RPMI8226 (cell line): ENCODE measurements around the gene RSL1D1.
"Not testable (repeated sequence)": the region's sequence is repeated elsewhere in the genome, so short reads cannot be mapped to it uniquely, and the experiment has no call there.

Source experiments
- DNase-seq: peaks from one replicate; pipeline ENCODE4 v3.0.0-alpha.2; 2015

RSL1D1 gene

DNA sequence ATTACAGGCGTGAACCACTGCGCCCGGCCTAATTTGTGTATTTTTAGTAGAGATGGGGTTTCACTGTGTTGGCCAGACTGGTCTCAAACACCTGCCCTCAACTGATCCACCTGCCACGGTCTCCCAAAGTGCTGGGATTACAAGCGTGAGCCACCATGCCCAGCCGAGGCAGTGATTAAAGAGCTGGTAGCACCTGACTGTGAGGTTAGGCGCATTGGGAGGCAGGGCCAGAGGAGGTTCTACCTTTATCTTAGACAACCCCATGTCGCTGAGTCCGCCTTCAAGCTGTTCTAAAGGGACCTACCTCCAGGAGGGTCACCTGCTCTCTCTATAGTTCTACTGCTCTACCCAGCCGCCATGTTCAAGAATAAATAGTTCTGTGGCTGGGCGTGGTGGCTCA is 8.1 kb downstream of the RSL1D1 start:
- no peak for DNase-seq

DNA sequence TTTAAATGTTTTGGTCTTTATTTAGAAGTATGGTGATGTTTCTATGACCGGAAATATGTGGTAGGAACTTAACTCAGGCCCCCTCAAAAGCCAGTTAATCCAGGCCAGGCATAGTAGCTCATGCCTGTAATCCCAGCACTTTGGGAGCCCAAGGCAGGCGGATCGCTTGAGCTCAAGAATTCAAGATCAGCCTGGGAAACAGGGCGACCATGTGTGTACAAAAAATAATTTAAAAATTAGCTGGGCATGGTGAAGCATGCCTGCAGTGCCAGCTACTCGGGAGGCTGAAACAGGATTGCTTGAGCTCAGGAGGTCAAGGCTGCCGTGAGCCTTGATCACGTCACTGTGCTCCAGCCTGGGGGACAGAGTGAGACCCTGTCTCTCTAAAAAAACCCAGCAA is 10.3 kb downstream of the RSL1D1 start:
- no peak for DNase-seq

DNA sequence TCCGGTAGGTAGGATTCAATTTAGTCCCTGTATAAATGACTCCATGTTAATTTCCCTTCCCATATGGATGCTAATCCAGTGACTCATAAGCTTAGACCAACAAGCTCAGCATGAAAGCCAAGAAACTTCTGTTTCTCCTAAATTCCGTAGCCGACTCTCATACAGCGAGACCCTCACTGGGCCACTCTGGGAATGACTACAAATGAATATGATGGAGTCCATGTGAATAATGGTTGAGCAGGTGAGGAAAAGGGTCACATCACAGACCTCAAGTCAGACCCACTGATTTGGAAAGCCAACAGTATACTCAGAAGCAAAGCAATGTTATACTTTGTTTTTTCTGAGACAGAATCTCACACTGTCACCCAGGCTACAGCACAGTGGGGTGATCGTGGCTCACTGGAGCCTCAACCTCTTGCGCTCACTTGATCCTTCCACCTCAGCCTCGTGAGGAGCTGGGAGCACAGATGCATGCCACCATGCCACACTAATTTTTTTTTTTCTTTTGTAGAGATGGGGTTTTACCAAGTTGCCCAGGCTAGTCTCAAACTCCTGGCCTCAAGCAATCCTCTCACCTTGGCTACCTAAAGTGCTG is 14.6 kb downstream of the RSL1D1 start:
- DNase-seq: no peak

DNA sequence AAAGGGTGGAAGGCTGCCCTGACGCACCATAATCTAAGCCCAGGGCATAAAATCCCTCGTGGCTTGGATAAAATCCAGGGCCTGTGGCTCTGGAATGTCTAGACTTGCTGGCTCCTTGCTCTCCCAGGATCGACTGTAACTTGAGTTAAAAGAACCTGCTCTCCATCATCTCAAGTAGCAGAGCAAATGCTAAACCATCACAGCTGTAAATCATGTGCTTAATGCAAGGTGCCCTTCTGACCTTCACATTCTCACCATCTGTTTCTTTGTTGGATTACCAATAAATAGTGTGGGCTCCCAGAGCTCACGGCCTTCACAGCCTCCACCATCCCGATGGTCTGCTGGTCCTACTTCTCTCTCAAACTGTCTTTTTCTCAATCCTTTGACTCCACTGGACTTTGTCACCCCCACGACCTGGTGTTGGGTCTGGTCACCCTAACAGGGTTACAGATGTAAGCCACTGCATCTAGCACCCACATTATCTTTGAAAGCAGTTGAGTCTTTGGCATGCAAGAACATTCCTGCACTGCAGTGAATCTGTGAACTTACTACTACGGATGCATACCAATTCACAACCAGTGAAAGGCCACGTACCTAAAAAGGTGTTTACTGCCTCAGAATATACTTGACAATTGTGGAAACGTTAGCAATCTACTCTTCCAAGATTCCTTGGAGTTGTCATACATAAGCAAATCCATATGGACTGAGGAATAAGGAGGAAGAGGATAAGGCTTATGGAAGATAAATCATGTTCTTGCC is 15.3 kb downstream of the RSL1D1 start:
- DNase-seq: no peak

DNA sequence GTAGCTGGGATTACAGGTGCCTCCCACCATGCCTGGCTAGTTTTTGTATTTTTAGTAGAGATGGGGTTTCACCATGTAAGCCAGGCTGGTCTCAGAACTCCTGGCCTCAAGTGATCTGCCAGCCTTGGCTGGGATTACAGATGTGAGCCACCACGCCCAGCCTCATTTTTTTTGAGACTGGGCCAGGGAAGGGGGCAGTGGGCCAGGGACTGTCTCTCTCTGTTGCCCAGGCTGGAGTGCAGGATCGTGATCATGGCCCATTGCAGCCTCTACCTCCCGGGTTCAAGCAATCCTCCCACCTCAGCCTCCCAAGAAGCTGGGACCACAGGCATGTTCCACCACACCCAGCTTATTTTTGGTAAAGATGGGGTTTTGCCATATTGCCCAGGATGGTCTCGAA is 16.0 kb downstream of the RSL1D1 start:
- no peak for DNase-seq

DNA sequence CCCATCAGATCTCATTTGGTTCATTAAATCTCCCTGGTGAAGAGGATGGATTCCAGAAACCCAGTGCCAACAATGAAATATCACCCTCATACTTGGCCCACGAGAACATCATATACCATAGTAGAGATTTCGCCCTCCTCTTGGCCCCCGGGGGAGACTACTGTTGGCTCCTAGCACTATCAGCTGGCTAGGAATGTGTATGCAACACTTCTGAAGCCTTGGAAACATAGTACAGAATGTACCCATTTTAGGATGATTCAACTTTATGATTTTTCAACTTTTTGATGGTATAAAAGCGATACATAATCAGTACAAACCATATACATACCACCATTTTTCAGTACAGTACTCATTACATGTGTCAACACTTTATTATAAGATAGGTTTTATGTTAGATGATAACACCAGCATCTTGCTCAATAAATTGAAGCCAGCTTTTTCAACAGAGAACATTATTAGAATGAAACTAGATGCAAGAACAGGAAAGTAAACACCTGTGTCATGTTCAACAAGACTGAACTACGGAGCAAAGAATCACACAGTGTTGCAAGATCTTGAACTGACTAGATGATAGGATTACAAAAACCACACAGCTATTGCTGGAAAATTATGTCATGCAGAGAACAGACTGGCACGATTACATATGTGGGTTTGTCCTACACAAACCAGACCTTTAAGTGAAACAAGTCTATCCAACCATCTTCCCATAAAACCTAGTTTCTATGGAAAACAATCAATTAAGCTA is 17.2 kb downstream of the RSL1D1 start:
- no peak for DNase-seq

DNA sequence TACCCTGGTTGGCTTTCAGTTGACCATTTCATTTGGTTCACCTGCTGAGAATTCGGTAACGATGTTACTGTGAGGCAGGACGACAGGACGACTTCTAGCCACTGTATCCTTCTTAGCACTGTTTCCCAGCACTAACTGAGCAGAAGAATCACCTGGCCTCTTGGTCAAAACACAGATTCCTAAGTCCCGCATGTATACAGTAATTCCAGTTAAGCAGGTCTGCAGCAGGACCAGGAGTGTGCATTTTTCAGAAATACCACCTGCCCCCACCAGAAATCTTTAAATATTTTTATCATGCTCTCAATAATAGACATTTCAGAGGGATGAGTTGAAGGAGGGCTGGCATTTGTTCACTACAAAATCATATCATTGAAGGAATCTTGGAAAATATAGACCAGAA is 22.6 kb downstream of the RSL1D1 start:
- DNase-seq: no peak

DNA sequence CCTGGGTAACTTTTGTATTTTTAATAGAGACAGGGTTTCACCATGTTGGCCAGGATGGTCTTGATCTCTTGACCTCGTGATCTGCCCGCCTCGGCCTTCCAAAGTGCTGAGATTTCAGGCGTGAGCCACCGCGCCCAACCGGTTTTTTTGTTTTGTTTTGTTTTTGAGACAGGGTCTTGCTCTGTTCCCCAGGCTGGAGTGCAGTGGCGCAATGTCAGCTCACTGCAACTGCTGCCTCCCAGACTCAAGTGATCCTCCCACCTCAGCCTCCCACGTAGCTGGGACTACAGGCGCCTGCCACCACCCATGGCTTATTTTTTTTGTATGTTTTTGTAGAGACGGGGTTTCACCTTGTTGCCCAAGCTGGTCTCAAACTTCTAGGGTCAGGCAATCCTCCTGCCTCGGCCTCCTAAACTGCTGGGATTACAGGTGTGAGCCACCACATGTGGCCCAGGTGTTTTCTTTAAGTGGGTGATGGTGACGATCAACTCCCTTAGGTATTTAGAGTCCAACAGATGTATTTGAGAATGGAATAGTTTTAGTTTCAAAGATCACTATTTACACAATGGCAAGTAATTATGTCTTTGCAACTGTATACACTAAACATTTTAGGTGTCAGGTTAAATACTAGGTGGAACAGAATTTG is 25.7 kb downstream of the RSL1D1 start:
- DNase-seq: not testable (repeated sequence)

DNA sequence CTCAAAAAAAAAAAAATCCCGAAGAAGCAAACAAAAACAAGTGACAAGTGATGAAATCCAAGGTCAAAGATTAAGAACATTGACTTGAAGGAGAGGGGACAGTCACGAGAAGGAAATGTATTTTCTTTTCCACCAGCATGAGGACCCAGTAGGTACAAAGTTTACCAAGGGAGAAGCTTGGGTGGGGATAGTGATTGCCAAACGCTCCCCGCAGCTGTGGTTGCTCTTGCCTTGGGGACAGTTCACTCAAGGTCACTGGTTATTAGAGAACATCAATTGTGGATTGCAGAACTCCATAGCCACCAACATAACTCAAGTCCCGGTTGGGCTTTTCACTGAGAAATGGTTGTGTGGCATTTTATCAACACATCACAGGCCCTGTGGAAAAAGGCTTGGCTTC is 27.0 kb downstream of the RSL1D1 start:
- DNase-seq: peak; percentile 12

DNA sequence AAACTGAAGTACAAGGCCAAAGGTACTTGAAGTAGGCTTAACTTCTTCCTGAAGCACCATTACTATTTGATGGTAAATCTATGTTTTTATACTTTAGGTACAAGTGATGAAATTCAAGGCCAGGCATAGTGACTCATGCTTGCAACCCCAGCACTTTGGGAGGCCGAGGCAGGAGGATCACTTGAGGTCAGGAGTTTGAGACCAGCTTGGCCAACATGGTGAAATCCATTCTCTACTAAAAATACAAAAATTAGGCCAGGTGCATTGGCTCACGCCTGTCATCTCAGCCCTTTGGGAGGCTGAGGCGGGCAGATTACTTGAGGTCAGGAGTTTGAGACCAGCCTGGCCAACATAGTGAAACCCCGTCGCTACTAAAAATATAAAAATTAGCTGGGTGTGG is 27.7 kb downstream of the RSL1D1 start:
- not testable (repeated sequence) for DNase-seq

DNA sequence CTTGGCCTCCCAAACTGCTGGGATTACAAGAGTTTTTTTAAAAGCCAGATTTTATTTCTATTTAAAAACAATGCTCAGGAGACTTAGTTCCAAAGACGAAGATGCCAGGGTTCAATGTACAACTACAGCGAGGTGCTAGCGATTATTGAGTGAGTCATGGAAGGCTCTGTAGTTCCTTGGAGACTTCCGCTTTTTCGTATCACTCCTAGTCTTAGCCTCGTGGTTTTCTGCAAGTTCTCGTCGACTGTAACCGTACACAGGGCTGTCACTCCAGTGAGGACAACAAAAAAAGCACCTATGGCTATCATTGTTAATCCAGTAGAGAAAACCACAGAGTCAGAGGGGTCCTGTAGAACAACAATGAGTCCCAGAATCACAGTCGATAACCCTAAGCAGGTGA is 31.5 kb downstream of the RSL1D1 start:
- peak; percentile 64 for DNase-seq

DNA sequence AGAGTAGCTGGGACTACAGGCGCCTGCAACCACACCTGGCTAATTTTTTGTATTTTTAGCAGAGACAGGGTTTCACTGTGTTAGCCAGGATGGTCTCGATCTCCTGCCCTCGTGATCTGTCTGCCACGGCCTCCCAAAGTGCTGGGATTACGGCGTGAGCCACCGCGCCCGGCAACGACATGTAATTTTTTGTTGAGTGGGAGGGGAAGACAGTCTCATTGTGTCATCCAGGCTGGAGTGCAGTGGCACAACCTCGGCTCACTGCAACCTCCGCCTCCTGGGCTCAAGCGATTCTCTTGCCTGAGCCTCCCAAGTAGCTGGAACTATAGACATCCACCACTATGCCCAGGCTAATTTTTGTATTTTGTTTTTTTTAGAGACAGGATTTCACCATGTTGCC is 32.4 kb downstream of the RSL1D1 start:
- DNase-seq: not testable (repeated sequence)

DNA sequence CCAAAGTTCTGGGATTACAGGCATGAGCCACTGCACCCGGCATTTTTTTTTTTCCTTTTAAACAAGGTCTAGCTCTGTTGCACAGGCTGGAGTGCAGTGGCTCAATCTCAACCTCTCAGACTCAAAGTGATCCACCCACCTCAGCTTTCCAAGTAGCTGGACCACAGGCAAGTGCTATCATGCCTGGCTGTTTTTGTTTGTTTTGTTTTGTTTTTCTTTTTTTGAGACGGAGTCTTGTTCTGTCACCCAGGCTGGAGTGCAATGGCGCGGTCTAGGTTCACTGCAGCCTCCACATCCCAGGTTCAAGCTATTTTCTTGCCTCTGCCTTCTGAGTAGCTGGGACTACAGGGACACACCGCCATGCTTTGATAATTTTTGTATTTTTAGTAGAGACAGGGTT is 35.2 kb downstream of the RSL1D1 start:
- DNase-seq: no peak

DNA sequence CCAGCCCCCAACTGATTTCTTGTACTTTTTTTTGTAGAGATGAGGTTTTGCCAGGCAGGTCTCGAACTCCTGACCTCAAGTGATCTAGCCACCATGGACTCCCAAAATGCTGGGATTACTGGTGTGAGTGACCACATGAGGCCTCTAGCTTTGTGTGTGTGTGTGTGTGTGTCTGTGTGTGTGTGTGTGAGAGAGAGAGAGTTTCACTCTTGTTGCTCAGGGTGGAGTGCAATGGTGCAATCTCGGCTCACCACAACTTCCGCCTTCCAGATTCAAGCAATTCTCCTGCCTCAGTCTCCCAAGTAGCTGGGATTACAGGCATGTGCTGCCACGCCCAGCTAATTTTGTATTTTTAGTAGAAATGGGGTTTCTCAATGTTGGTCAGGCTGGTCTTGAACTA is 36.5 kb downstream of the RSL1D1 start:
- not testable (repeated sequence) for DNase-seq

DNA sequence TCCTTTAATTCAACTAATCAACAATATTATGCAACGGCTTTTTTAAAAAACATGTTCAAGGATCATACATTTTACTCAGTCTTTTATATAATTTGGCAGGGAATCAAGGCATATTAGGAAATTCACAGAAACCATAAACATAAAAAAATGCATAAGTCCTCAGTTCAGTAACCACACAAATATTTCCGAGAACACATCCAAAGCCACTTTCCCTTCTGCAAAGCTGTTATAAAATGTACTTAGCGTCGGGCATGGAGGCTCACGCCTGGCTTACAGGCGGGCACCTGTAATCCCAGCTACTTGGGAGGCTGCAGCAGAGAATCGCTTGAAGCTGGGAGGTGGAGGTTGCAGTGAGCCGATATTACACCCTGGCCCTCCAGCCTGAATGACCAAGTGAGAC is 44.6 kb downstream of the RSL1D1 start:
- DNase-seq: no peak

DNA sequence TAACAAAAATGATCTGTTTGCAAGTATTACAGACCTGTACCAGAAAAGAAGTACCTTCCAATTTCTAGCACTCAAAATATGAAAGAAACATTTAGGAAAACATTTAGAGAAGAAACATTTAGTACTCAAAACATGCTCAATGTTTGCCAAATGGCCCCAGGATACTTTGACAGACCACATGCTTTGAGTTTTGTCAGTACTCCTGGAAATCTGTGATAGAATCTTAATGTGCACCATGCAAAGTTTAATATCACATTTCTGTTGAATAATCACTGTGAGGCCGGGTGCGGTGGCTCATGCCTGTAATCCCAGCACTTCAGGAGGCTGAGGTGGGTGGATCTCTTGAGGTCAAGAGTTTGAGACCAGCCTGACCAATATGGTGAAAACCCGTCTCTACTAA is 45.8 kb downstream of the RSL1D1 start:
- DNase-seq: no peak

DNA sequence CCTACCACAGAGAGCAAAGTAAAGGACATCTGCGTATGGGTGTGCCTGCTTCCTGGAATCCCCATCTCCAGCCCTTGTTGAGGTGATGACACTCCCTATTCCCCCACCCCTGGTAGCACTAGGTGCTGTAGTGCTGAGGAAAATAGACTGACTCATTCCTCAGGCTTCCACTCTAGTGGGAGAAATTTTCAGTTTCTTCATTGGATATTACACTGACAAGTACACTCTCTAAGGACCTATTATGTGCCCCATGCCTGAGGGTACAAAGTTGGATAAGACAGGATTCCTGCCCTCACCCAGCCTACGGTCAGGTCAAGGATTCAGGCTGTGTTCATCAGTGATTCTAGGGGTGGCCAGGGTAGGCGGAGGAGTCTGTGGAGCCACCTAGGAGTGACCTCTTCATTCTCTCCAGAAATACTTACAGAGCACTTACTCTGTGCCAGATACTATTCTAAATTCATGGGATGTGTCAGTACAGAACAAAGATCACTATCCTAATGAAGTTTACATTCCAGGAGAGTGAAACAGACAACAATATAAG is 49.8 kb downstream of the RSL1D1 start:
- no peak for DNase-seq

DNA sequence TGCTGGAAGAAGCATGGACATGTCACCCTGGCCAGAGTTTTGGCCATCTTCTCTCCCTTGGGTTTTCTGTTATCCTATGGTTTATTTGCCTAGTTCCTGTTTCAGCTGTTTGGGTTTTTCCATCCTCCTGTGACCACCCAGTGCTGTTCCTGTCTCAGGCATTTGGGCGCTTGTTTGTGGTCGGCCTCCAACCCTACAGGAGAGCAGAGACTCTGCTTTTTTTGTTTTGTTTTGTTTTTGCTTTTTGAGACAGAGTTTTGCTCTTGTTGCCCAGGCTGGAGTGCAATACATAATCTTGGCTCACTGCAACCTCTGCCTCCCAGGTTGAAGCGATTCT is 51.0 kb downstream of the RSL1D1 start:
- DNase-seq: no peak

DNA sequence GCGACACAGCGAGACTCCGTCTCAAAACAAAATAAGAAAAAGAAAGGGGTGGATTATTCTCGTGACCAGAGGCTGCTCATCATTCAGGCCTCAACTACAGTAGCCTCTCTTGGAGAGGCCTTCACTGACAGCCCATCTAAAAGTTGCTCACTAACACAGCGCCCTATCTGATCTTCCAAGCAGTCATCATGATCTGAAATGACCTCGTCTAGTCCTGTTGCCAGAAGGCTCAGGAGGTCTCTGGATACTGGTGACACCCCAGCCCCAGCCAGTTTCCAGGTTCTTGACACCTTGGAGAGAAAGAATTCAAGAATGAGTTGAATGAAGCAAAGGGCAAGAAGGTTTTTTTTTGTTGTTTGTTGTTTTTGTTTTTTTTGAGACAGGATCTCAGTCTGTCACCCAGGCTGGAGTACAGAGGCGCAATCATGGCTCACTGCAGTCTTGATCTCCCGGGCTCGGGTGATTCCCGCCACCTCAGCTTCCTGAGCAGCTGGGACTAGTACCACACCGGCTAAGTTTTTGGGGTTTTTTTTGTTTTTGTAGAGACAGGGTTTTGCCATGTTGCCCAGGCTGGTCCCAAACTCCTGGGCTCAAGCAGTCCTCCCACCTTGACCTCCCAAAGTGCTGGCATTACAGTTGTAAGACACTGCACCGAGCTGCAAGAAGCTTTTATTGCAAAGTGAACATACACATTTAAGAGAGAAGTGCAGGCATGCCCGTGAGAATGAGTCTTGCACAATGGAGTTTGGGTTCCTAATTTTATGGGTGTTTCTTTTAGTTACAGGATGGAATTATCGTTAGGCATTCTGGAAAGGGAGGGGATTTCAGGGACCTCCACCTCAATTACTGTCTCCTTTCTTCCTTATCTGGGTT is 51.6 kb downstream of the RSL1D1 start:
- DNase-seq: peak; percentile 40

DNA sequence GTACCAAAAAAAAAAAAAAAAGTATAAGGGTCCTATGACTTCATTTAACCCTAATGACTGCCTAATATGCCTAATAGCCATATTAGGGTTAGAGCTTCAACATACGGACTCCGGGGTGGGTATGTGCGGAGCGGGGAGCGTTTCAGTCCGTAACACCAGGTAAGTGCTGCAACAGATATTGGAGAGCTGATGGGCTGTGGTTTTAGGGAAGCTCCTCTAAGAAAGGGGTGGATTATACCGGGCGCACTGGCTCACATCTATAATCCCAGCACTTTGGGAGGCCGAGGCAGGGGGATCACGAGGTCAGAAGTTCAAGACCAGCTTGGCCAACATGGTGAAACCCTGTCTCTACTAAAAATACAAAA is 52.3 kb downstream of the RSL1D1 start:
- DNase-seq: no peak

DNA sequence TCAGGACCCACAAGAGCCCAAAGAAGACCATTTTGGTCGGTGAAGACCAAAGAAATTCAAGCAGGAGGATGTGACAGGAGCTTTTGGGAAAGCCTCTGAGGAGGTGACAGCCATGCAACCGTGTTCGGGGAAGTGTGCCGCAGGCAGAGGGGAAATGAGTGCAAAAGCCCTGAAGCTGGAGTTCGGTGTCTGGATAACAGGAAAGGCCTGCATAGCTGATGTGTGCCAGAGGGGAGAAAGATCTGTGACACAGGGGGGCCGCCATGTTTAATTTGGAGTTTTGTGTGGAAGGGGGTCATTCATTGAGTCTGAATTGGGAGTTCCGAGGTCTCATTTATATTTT is 53.4 kb downstream of the RSL1D1 start:
- no peak for DNase-seq

DNA sequence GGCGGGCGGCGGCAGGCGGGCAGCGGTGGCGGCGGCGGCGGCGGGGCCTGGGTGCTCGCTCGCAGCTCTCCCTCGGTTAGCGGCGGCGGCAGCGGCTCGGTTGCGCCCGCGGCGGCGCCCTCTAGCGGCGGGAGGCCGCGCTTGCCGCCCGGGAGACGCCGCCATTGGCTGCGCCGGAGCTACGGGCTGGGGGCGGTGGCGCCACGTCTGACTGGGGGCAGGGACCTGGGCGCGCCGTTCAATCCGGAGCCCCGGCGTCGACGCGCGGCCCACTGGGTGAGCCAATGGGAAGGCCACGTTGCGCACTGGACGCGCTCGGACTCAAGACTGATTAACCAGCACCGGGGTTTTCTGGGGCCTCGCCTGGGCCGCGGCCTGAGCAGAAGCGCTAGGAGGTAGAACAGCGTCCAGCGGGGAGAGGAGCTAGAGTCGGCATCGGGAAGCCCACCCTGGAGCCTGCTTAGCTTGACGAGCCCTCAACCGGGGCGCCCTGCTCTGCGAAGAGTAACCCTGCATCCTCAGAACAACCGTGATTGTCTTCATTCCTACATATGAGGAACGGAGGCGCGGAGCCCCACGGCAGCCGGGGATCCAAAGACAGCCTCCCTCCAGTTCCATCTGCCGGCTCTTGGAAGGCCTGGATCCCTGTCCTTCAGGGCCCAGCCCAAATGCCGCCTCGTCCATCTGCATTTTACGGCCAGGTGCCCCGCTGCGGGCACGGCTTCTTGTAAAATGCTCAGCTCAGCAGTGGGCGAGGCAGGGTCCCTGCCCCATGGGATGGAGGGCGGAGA is 54.0 kb downstream of the RSL1D1 start, which contains the start of gene ZC3H7A:
ZC3H7A (minus strand) TSS at position 93 of the 791 bp plus-strand sequence. CDS start 14,904 bp downstream, outside the sequence.
- DNase-seq: peak; percentile 99
